Spleen (tissue), 11 donors: ENCODE results near the gene DPP7. TPM values are rescaled to one million over a fixed set of nuclear protein-coding genes. Genes with fewer than 3 reads are reported as not detected.

Source experiments
- DNase-seq: peaks from one replicate; pipeline ENCODE4 v3.0.0-alpha.2; 2020
- H3K27ac ChIP-seq, 8 donors: fragments of 200-600 bp; sonication (generic) in 7 of 8; 1 replicate in 4 of 8; 2 replicates in 4 of 8; pipeline versions ENCODE4 v1.5.0 to v1.8.0; 2016 to 2021; ENCODE audit warnings: inconsistent platforms in 4 of 8, mild to moderate bottlenecking in 4 of 8, moderate library complexity in 1 of 8
- H3K27me3 ChIP-seq, 7 donors: fragments of 200-600 bp; sonication (generic) in 6 of 7; replicated peaks in 1 of 7; 1 replicate in 4 of 7; 2 replicates in 3 of 7; pipeline versions ENCODE4 v1.5.0 to v1.8.0; 2016 to 2021; ENCODE audit warnings: inconsistent platforms in 3 of 7, mild to moderate bottlenecking in 1 of 7
- H3K36me3 ChIP-seq, 6 donors: fragments of 200-600 bp; sonication (generic) in 5 of 6; 1 replicate in 4 of 6; 2 replicates in 2 of 6; pipeline versions ENCODE4 v1.5.0 to v1.8.0; 2016 to 2021; ENCODE audit warnings: inconsistent platforms in 2 of 6
- H3K4me1 ChIP-seq, 6 donors: fragments of 200-600 bp; sonication (generic) in 5 of 6; 1 replicate in 3 of 6; 2 replicates in 3 of 6; pipeline versions ENCODE4 v1.5.0 to v1.8.0; 2016 to 2021; ENCODE audit warnings: inconsistent platforms in 3 of 6
- H3K4me3 ChIP-seq, 8 donors: fragments of 200-600 bp; sonication (generic) in 7 of 8; 1 replicate in 4 of 8; 2 replicates in 4 of 8; pipeline versions ENCODE4 v1.5.0 to v1.8.0; 2016 to 2021; ENCODE audit warnings: inconsistent platforms in 4 of 8, mild to moderate bottlenecking in 4 of 8, moderate library complexity in 2 of 8
- H3K9me3 ChIP-seq, 8 donors: fragments of 200-600 bp; sonication (generic) in 7 of 8; 1 replicate in 4 of 8; 2 replicates in 4 of 8; pipeline versions ENCODE4 v1.5.0 to v1.8.0; 2016 to 2021; ENCODE audit warnings: inconsistent platforms in 4 of 8
- CTCF ChIP-seq, 11 experiments: fragments of 200-600 bp in 7 of 11; fragments of 450-650 bp in 4 of 11; sonication (generic) in 4 of 11; IDR thresholded peaks in 8 of 11; conservative IDR thresholded peaks in 3 of 11; 1 replicate in 7 of 11; 2 replicates in 4 of 11; pipeline versions ENCODE4 v1.4.0 to v1.8.0; 2016 to 2021; ENCODE audit warnings: antibody characterized with exemption in 11 of 11, inconsistent platforms in 4 of 11, mild to moderate bottlenecking in 1 of 11
- POLR2A ChIP-seq, 3 donors: fragments of 450-650 bp; IDR thresholded peaks; one replicate each; pipeline ENCODE4 v1.5.1; 2017; ENCODE audit warnings: antibody characterized with exemption in 3 of 3, mild to moderate bottlenecking in 1 of 3
- POLR2AphosphoS5 ChIP-seq, 3 donors: sonication (generic); formaldehyde crosslinking; IDR thresholded peaks; one replicate each; pipeline ENCODE4 v1.5.1; 2017; ENCODE audit warnings: antibody characterized with exemption in 3 of 3
- WGBS, 5 donors: extraction: QIAGEN DNeasy Blood & Tissue Kit in 3 of 5; methylation state at CpG; one replicate each; pipeline versions ENCODE4 v1.1.5 to v1.1.7; 2013 to 2018; 5-methylcytosine and 5-hydroxymethylcytosine counted together
- intact Hi-C: fragments of 100-400 bp; cut with DNase I; formaldehyde crosslinking; loops from one replicate; pipeline ENCODE4 v1.15.0; 2023; ENCODE audit warnings: low total_unique reads
- polyA plus RNA-seq, 3 donors: library from polyadenylated mRNA; stranded (reverse); fragments of 200-250 nt; gene quantifications; one replicate each; pipeline ENCODE4 v1.2.1, GENCODE V29; 2013
- total RNA-seq, 7 donors: library from RNA; depleted of rRNA in 3 of 7; stranded (reverse); fragments of >200 nt in 3 of 7; fragmentation: NEBNext Ultra II Directional in 4 of 7; extraction: Animal tissue kit (Norgen Biotek cat#: 25700) in 4 of 7; gene quantifications; one replicate each; pipeline versions ENCODE4 v1.1.0 to v1.2.1, GENCODE V29; 2016 to 2021
- donor health status: healthy with polysubstance abuse.
- donor health status: DM: no; HTN: no; CAD: no; lungs with moderate emphysema.
- donor health status: DM: no; HTN: no; CAD: no.
- donor health status: Bipolar disorder and iron deficiency.
- donor health status: healthy.
- donor health status: DM: no; HTN: no; CAD: no.
- donor health status: DM: yes; HTN: yes; CAD: no.

The DPP7 gene
- total and polyA plus RNA-seq, 10 donors = 105 to 536 (median 214) TPM

GRCh38 chr9:137157618-137158415, 43.3 kb upstream of the DPP7 start:
- TF ChIP-seq POLR2AphosphoS5 (IDR thresholded peaks at IDR 0.05) (no peak), POLR2A (IDR thresholded peaks at IDR 0.05) (no peak), CTCF (IDR thresholded peaks at IDR 0.05 in 8 of 11, conservative IDR thresholded peaks at IDR 0.05 in 3 of 11) (no peak)
- WGBS, 5 donors = 49 to 72% (median 64%) methylated on average over 15 to 19 of the region's 19 CpGs
- H3K9me3 ChIP-seq = no peaks in the 10 kb centered on the region
- no peak overlapping the region for H3K4me3 ChIP-seq
- no peak for DNase-seq
- H3K36me3 ChIP-seq = no peaks in the 10 kb centered on the region
- intact Hi-C loops = no loop called here
- peaks cover 3 to 42% (median 20%) of the 10 kb centered on the region in 6 donors for H3K4me1 ChIP-seq
- H3K27me3 ChIP-seq = peaks cover 3 to 85% (median 74%) of the 10 kb centered on the region in 7 donors
- H3K27ac ChIP-seq = no peak overlapping the region

- H3K27ac ChIP-seq = no peak overlapping the region
- peak overlapping the region in 5 of 8 donors; percentile 17 to 55 (median 19) for H3K4me3 ChIP-seq
- WGBS, 5 donors = 0 to 11% (median 4%) methylated on average over 12 to 65 of the region's 65 CpGs
- intact Hi-C loops = no loop called here
- H3K27me3 ChIP-seq = peaks cover 3 to 75% (median 63%) of the 10 kb centered on the region in 7 donors
- no peak for TF ChIP-seq POLR2A (IDR thresholded peaks at IDR 0.05)
- TF ChIP-seq POLR2AphosphoS5 (IDR thresholded peaks at IDR 0.05) = no peak
- no peak for TF ChIP-seq CTCF (IDR thresholded peaks at IDR 0.05 in 8 of 11, conservative IDR thresholded peaks at IDR 0.05 in 3 of 11)
- H3K36me3 ChIP-seq = no peaks in the 10 kb centered on the region
- H3K9me3 ChIP-seq = no peaks in the 10 kb centered on the region
- DNase-seq = no peak
- H3K4me1 ChIP-seq = peaks cover 0 to 32% (median 10%) of the 10 kb centered on the region in 6 donors
These were observed 42.2 kb upstream of the DPP7 start for GRCh38 chr9:137156567-137157375.

- Histone ChIP-seq H3K4me3 (no peak overlapping the region), H3K36me3 (no peaks in the 10 kb centered on the region), H3K9me3 (peaks cover 0 to 10% (median 0%) of the 10 kb centered on the region in 8 donors), H3K4me1 (peaks cover 0 to 18% (median 8%) of the 10 kb centered on the region in 6 donors), H3K27ac (no peak overlapping the region), H3K27me3 (peaks cover 0 to 54% (median 29%) of the 10 kb centered on the region in 7 donors)
- no peak for DNase-seq
- TF ChIP-seq CTCF (IDR thresholded peaks at IDR 0.05 in 8 of 11, conservative IDR thresholded peaks at IDR 0.05 in 3 of 11) = peak in 1 of 11 experiments; percentile 7
- TF ChIP-seq POLR2A (IDR thresholded peaks at IDR 0.05) = no peak
- intact Hi-C loops = no loop called here
- WGBS, 5 donors = 89 to 95% (median 94%) methylated on average over 7 of the region's 7 CpGs
These were observed 38.4 kb upstream of the DPP7 start for GRCh38 chr9:137152844-137153405.
